ENCODE data around the gene TIGD2.

Gene TIGD2

GRCh38 chr4:89110986-89111832, at the start of gene TIGD2:
TSS of gene TIGD2 (plus strand) at chr4:89111533. CDS start at chr4:89112975, 1,442 bp downstream.
- in situ Hi-C loops (cut with MboI; ENCODE audit: low sequenced_read_pairs): no loop called here

- in situ Hi-C loops (cut with MboI; ENCODE audit: low sequenced_read_pairs): loop anchor here (25.0 kb wide), 1 partner anchor 97 kb away; no protein-coding TSS in a partner anchor
Observed at GRCh38 chr4:89064848-89065247, 46.5 kb upstream of the TIGD2 start.

GRCh38 chr4:89067417-89067816, 43.9 kb upstream of the TIGD2 start:
- in situ Hi-C loops (cut with MboI; ENCODE audit: low sequenced_read_pairs): loop anchor here (25.0 kb wide), 1 partner anchor 95 kb away; no protein-coding TSS in a partner anchor

GRCh38 chr4:89069481-89069880, 41.9 kb upstream of the TIGD2 start:
- in situ Hi-C loops (cut with MboI; ENCODE audit: low sequenced_read_pairs): loop anchor here (25.0 kb wide), 1 partner anchor 93 kb away; no protein-coding TSS in a partner anchor

GRCh38 chr4:89070041-89070440, 41.3 kb upstream of the TIGD2 start:
- in situ Hi-C loops (cut with MboI; ENCODE audit: low sequenced_read_pairs): loop anchor here (25.0 kb wide), 1 partner anchor 92 kb away; no protein-coding TSS in a partner anchor

- in situ Hi-C loops (cut with MboI; ENCODE audit: low sequenced_read_pairs): loop anchor here (25.0 kb wide), 1 partner anchor 91 kb away; no protein-coding TSS in a partner anchor
Observed at GRCh38 chr4:89071311-89071710, 40.0 kb upstream of the TIGD2 start.

GRCh38 chr4:89072921-89073320, 38.4 kb upstream of the TIGD2 start:
- in situ Hi-C loops (cut with MboI; ENCODE audit: low sequenced_read_pairs): loop anchor here (25.0 kb wide), 1 partner anchor 89 kb away; no protein-coding TSS in a partner anchor

GRCh38 chr4:89077761-89078160, 33.6 kb upstream of the TIGD2 start:
- in situ Hi-C loops (cut with MboI; ENCODE audit: low sequenced_read_pairs): no loop called here

GRCh38 chr4:89078300-89078699, 33.0 kb upstream of the TIGD2 start:
- in situ Hi-C loops (cut with MboI; ENCODE audit: low sequenced_read_pairs): no loop called here

- in situ Hi-C loops (cut with MboI; ENCODE audit: low sequenced_read_pairs): no loop called here
Observed at GRCh38 chr4:89099034-89099433, 12.3 kb upstream of the TIGD2 start.

GRCh38 chr4:89099471-89099870, 11.9 kb upstream of the TIGD2 start:
- in situ Hi-C loops (cut with MboI; ENCODE audit: low sequenced_read_pairs): no loop called here

GRCh38 chr4:89100853-89101252, 10.5 kb upstream of the TIGD2 start:
- in situ Hi-C loops (cut with MboI; ENCODE audit: low sequenced_read_pairs): no loop called here

- in situ Hi-C loops (cut with MboI; ENCODE audit: low sequenced_read_pairs): no loop called here
Observed at GRCh38 chr4:89101256-89102161, 9.8 kb upstream of the TIGD2 start.

GRCh38 chr4:89105726-89106125, 5.6 kb upstream of the TIGD2 start:
- in situ Hi-C loops (cut with MboI; ENCODE audit: low sequenced_read_pairs): no loop called here

GRCh38 chr4:89108091-89108490, 3.2 kb upstream of the TIGD2 start:
- in situ Hi-C loops (cut with MboI; ENCODE audit: low sequenced_read_pairs): no loop called here

GRCh38 chr4:89109841-89110540, 1.3 kb upstream of the TIGD2 start:
- in situ Hi-C loops (cut with MboI; ENCODE audit: low sequenced_read_pairs): no loop called here

- in situ Hi-C loops (cut with MboI; ENCODE audit: low sequenced_read_pairs): no loop called here
Observed at GRCh38 chr4:89110541-89110985, 770 bp upstream of the TIGD2 start.

GRCh38 chr4:89111833-89112563, 665 bp downstream of the TIGD2 start:
- in situ Hi-C loops (cut with MboI; ENCODE audit: low sequenced_read_pairs): no loop called here

- in situ Hi-C loops (cut with MboI; ENCODE audit: low sequenced_read_pairs): no loop called here
Observed at GRCh38 chr4:89113415-89113814, 2.1 kb downstream of the TIGD2 start.

- in situ Hi-C loops (cut with MboI; ENCODE audit: low sequenced_read_pairs): no loop called here
Observed at GRCh38 chr4:89114100-89114499, 2.8 kb downstream of the TIGD2 start.
